ENCODE measurements around the gene SAMD5. TPM values are rescaled to one million over a fixed set of nuclear protein-coding genes. Genes with fewer than 3 reads are reported as not detected.

SAMD5 gene
- total RNA-seq, 1 experiment from 2014 or later = 0.04 TPM

GRCh38 chr6:147531321-147531720 is 22.8 kb downstream of the SAMD5 start:
- Histone ChIP-seq H3K27me3 (ENCODE audit: insufficient read depth, low read length) (no peaks in the 10 kb centered on the region), H3K4me2 (ENCODE audit: insufficient read depth, insufficient read length, low read length) (no peak overlapping the region), H3K79me1 (ENCODE audit: insufficient read depth, low read depth, low read length, poor library complexity, severe bottlenecking) (no peaks in the 10 kb centered on the region), H3K56ac (ENCODE audit: insufficient read length, low read depth, low read length) (no peak overlapping the region), H4K91ac (ENCODE audit: insufficient read length, low read depth, low read length) (no peak overlapping the region), H2BK12ac (ENCODE audit: insufficient read length, low read depth, low read length) (no peak overlapping the region), H2AFZ (ENCODE audit: low read length) (no peak overlapping the region), H3K9me3 (ENCODE audit: control insufficient read depth, low read depth, low read length) (no peaks in the 10 kb centered on the region), H4K8ac (replicated peaks; ENCODE audit: insufficient read length, low read depth, low read length) (no peak overlapping the region), H3K23me2 (ENCODE audit: insufficient read length, low read depth, low read length, poor library complexity, severe bottlenecking) (no peaks in the 10 kb centered on the region), H3K79me2 (ENCODE audit: insufficient read depth, low read length) (no peaks in the 10 kb centered on the region), H3K4ac (ENCODE audit: low read depth, low read length) (no peak overlapping the region), H2BK120ac (ENCODE audit: low read depth, low read length, poor library complexity, severe bottlenecking) (no peak overlapping the region), H4K20me1 (ENCODE audit: control insufficient read depth, insufficient read depth, insufficient read length) (no peaks in the 10 kb centered on the region), H3K14ac (ENCODE audit: insufficient read depth, low read length) (no peak overlapping the region), H2BK15ac (ENCODE audit: low read depth, low read length) (no peak overlapping the region), H2BK5ac (ENCODE audit: insufficient read length, low read length) (no peak overlapping the region), H3K27ac (ENCODE audit: insufficient read length, low read depth, low read length) (no peak overlapping the region), H3K9ac (ENCODE audit: extremely low read depth, insufficient read length, low read length) (no peak overlapping the region), H4K5ac (ENCODE audit: insufficient read length, low read depth, low read length) (no peak overlapping the region), H3K23ac (ENCODE audit: insufficient read length, low read depth, low read length) (no peak overlapping the region), H2BK20ac (ENCODE audit: low read depth, low read length, poor library complexity, severe bottlenecking) (no peak overlapping the region), H3T11ph (ENCODE audit: low read length) (no peak overlapping the region), H3K18ac (ENCODE audit: insufficient read length, low read depth, low read length) (no peak overlapping the region), H2AK5ac (ENCODE audit: insufficient read length, low read length) (no peak overlapping the region), H3K4me1 (ENCODE audit: insufficient read depth, low read length) (no peaks in the 10 kb centered on the region)
- Mint-ChIP-seq H3K27ac (no peak overlapping the region), H3K9me3 (no peaks in the 10 kb centered on the region; a peak in 1 of 5 replicates), H3K4me1 (peaks cover 10 to 11% of the 10 kb centered on the region in 2 experiments; a peak in 3 of 4 replicates), H3K27me3 (ENCODE audit: low read depth) (no peaks in the 10 kb centered on the region), H3K36me3 (ENCODE audit: insufficient read depth in 1 of 3, low read depth in 3 of 3) (no peaks in the 10 kb centered on the region), H3K4me3 (no peak overlapping the region)
- no peak for DNase-seq
- TF ChIP-seq, protein P1, sequence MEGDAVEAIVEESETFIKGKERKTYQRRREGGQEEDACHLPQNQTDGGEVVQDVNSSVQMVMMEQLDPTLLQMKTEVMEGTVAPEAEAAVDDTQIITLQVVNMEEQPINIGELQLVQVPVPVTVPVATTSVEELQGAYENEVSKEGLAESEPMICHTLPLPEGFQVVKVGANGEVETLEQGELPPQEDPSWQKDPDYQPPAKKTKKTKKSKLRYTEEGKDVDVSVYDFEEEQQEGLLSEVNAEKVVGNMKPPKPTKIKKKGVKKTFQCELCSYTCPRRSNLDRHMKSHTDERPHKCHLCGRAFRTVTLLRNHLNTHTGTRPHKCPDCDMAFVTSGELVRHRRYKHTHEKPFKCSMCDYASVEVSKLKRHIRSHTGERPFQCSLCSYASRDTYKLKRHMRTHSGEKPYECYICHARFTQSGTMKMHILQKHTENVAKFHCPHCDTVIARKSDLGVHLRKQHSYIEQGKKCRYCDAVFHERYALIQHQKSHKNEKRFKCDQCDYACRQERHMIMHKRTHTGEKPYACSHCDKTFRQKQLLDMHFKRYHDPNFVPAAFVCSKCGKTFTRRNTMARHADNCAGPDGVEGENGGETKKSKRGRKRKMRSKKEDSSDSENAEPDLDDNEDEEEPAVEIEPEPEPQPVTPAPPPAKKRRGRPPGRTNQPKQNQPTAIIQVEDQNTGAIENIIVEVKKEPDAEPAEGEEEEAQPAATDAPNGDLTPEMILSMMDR (conservative IDR thresholded peaks at IDR 0.05) = no peak
- WGBS (ENCODE audit: extremely low coverage, insufficient read length, low lambda C conversion rate) = no CpG with 5 or more reads among the region's 2 CpGs
